Measurements from ENCODE around the gene TEX13B. TPM values are rescaled to one million over a fixed set of nuclear protein-coding genes. Genes with fewer than 3 reads are reported as not detected.

The TEX13B gene
- not detected in 2 replicates for total RNA-seq

GRCh38 chrX:107982356-107982755 lies at the start of gene TEX13B:
TEX13B (minus strand) TSS chrX:107982370; CDS start chrX:107982127, 243 bp downstream.

Other genes starting within 250 kb of the TEX13B start
- gene TSC22D3, start 206.6 kb downstream of the TEX13B start, total RNA-seq = 30.9 and 47.0 TPM in 2 replicates
- gene NCBP2L, start 204.6 kb downstream of the TEX13B start, total RNA-seq = not detected in 2 replicates
- gene MID2, start 156.5 kb downstream of the TEX13B start, total RNA-seq = 6.6 and 12.9 TPM in 2 replicates
- gene VSIG1, start 62.7 kb upstream of the TEX13B start, total RNA-seq = under 0.01 TPM in 1 of 2 replicates, not detected in the other
- 59.6 and 65.8 TPM in 2 replicates for gene PSMD10, start 109.2 kb upstream of the TEX13B start, total RNA-seq
- gene ATG4A, start 109.4 kb upstream of the TEX13B start, total RNA-seq = 7.6 and 7.7 TPM in 2 replicates

All from subcutaneous preadipocyte (primary cell).